ENCODE measurements around the gene RBFOX1.

Gene RBFOX1

GRCh38 chr16:7422036-7422888 lies 89.6 kb downstream of the RBFOX1 start:
- no peak for DNase-seq

GRCh38 chr16:7423434-7424044 lies 90.9 kb downstream of the RBFOX1 start:
- DNase-seq, result no peak

DNA sequence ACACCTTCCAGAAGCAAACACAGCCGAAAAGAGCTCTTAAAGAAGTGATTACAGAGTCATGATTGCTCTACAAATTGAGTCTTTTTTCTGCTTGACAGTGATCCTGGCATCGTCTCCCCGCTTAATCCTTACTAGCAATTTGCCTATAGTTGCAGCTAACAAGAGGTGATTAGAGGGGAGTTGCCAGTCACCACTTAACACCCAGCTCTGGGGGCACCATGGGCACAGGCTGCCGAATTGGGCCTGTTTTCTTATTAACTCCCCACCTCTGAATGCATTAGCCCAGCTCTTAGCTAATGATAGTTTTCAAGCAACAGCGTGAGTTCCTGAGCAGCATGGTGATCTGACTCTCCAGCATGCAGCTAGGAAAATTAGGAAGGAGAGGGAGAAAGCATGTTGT lies 93.5 kb downstream of the RBFOX1 start:
- DNase-seq, result no peak

GRCh38 chr16:7431723-7432122 lies 99.1 kb downstream of the RBFOX1 start:
- no peak for DNase-seq

DNA sequence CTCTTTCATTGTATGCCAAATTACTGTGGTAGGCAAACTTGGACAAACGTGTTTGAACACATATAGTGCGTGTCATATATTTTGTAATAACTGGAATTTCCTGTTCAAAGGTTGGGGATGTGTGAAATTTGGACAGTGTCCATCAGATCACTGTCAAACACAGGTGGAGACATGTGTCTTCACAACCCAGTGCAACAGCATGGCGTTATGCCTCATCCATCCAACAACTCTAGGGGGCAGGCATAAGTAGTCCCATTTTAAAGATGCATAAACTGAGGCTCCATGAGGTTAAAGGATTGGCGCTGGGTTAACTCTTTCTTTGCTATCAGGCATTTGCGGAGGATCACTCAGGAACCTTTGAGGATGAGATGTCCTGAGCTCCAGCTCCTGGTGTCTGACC lies 103.7 kb downstream of the RBFOX1 start:
- no peak for DNase-seq

DNA sequence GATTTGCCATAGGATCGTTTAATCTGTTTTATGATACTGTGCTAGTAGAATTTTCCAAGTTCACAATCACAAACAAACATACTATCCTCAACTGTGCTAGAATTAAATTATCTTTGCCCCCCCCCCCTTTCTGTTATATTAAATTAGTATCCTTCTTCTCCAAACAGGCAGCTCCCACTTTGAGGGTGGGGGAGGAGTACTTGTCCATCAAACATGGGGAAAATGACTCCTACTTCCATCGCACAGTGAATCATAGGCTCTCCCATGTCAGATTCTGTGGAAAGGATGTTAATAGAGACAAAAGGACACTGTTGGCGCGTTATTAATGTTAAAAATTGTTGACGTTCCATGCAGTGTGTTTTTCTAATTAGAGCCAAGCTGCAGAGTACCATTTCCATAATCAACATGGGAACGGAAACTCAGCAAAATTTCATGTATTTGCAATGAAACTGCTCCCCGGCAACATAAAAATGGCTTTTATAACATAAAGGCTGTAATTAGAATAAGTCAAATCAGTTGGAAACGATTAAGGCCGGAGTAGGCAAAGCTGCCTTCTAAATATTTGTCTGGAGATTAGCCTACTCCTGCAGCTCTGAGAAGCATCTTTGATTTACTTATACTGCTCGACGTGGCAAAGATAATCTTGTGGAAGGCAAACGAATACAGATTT lies 104.6 kb downstream of the RBFOX1 start:
- no peak for DNase-seq

DNA sequence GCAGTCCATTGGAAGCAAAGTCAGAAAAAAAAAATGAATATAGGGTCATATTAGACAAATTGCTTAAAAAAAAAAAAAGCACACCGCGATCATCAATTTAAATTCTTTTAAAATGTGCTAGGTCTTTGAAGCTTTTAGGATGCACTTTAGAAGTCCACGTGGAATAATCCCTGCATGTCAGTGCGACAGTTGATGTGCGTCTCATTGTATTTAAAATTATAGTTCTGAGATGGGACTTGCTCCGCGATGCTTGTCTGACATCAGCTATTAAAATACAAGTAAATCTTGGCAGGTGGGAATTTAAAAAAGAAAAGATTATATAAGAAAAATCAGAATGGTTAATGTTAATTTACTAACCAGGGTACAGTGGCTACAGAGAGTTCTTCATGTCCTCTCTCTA lies 105.2 kb downstream of the RBFOX1 start:
- no peak for DNase-seq

- no peak for DNase-seq
Observed at GRCh38 chr16:7438601-7439000, 106.0 kb downstream of the RBFOX1 start.

- no peak for DNase-seq
Observed at GRCh38 chr16:7439518-7439917, 106.9 kb downstream of the RBFOX1 start.

DNA sequence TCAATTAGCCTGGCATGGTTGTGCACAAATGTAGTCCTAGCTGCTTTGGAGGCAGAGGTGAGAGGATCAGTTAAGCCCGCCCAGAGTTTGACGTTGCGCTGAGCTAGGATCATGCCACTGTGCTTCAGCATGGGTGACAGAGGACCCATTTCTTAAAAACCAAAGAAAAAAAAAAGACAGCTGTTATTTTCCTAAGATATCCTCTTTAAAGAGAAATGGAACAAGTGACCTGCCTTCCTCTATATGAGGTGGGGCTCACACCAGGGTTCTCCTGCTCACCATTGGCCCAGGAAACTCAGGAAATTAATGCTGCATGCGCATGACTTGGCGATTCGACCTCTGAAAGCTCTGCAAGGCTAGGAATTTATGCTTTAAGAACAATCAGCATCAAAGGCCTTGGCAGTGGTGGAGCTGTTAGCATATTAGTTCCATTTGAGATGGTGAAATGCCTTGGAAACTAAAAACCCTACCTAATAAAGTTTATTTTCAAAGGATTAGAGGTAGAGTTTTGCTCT lies 108.3 kb downstream of the RBFOX1 start:
- DNase-seq, result no peak

- DNase-seq, result no peak
Observed at GRCh38 chr16:7442050-7442449, 109.4 kb downstream of the RBFOX1 start.

GRCh38 chr16:7443142-7443541 lies 110.5 kb downstream of the RBFOX1 start:
- DNase-seq, result no peak

- no peak for DNase-seq
Observed at GRCh38 chr16:7443648-7444365, 111.2 kb downstream of the RBFOX1 start.

- DNase-seq, result no peak
Observed at GRCh38 chr16:7449306-7449705, 116.7 kb downstream of the RBFOX1 start.

DNA sequence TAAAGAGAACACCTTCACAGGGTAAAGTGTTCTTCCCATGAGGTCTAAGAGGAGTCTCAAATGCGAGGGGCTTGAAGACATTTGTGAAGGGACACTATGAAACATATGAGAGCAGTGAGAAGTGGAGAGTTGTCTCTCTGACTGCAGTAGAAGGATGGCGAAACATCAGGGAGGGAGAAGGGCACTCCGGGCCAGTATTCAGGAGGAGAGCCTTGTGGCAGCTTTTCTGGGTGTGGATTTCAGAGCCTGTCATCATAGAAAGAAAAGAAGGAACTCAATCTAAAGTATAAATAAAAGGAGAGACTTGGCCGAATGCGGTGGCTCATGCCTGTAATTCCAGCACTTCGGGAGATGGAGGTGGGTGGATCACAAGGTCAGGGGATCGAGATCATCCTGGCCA lies 117.2 kb downstream of the RBFOX1 start:
- DNase-seq, result no peak

- DNase-seq, result no peak
Observed at GRCh38 chr16:7450440-7450839, 117.8 kb downstream of the RBFOX1 start.

DNA sequence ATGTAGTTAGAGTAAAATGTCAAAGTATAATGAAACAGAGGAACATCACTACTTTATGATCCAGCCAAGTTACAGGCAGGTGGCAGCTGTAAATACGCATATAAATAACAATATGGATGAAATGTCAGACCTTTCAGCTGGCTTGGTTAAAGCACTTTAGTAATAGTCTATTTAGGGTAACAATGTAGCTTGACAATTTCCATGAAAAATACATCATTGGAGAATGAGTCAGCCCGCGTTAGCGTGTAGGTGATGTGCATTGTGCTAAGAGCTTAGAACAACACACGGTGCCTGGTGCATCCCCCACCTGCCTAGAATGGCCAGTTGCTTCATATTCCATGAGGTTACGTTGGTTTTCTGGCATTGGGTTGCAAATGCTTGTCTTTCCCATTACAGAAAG lies 119.4 kb downstream of the RBFOX1 start:
- DNase-seq, result no peak

- no peak for DNase-seq
Observed at GRCh38 chr16:7456211-7456610, 123.6 kb downstream of the RBFOX1 start.

GRCh38 chr16:7458144-7458543 lies 125.5 kb downstream of the RBFOX1 start:
- DNase-seq, result no peak

- DNase-seq, result no peak
Observed at GRCh38 chr16:7470344-7470743, 137.7 kb downstream of the RBFOX1 start.

DNA sequence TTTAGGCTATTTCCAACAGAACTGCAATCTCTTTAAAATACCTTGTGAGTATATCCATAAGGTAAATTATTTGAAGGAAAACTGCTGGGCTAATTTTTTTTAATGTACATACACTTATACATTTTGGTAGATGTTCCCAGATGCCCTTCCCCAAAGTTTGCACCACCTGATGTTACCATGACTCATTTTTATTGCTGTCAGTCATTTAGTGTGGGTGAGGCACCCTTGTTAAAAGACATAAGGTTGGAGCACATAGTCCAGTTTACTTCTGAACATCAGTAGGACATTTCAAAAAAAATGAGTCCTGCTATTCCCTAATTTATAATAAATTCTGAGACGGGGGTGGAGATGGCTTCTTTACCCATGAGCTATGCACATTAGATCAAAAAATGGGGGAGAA lies 138.6 kb downstream of the RBFOX1 start:
- DNase-seq, result no peak

GRCh38 chr16:7482032-7482431 lies 149.4 kb downstream of the RBFOX1 start:
- DNase-seq, result no peak

DNA sequence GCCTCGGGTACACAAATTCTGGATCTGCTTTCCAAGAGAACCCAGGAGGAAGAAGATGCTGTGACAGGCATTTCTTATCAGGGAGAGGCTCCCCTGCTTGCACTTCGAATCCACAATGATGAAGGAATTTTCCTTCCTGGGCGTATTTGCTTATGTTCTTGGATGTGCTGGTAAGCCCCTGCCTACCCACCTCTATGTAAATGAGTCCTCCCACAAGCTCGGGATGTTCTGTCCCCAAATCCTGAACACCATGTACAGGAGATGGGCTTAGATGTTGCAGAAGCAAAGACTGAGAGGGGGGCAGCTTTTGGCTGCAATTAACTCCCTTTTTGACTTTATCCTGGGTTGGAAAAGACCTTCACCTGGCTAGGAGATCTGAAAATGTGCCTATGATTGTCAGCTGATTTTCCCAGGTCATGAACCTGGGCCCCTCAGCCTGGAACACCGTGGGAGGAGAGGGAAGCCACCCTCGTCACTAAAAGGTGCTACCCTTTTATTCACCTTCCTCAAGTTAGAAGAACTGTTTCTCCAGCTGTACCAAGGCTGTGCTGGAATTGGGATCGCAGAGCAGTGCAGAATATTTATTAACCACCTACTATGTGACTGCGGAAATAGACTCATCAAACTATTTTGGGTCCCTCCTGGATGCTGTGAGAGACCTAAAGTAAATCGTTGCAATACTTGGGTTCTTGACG lies 150.1 kb downstream of the RBFOX1 start:
- DNase-seq, result no peak

All from NCI-H345 (cell line).